Subcutaneous abdominal adipose tissue (tissue), 5 donors: ENCODE results near the gene ST8SIA6.
"Not testable (repeated sequence)": the region's sequence is repeated elsewhere in the genome, so short reads cannot be mapped to it uniquely, and the experiment has no call there.

Source experiments
- H3K27ac ChIP-seq: one replicate; pipeline ENCODE4 v1.7.0; 2013; ENCODE audit warnings: low read depth, mild to moderate bottlenecking, inconsistent platforms, low read length, moderate library complexity
- H3K27me3 ChIP-seq, 5 donors: one replicate each; pipeline ENCODE4 v1.7.0; 2013; ENCODE audit warnings: low read length in 5 of 5, inconsistent platforms in 1 of 5; ENCODE audit not compliant: control insufficient read depth in 5 of 5, insufficient read depth in 4 of 5
- H3K36me3 ChIP-seq, 5 donors: one replicate each; pipeline ENCODE4 v1.7.0; 2013; ENCODE audit warnings: low read length in 5 of 5; ENCODE audit not compliant: control insufficient read depth in 5 of 5, insufficient read depth in 5 of 5
- H3K4me1 ChIP-seq, 5 donors: one replicate each; pipeline ENCODE4 v1.7.0; 2013; ENCODE audit warnings: low read length in 5 of 5, mild to moderate bottlenecking in 3 of 5, moderate library complexity in 1 of 5; ENCODE audit not compliant: control insufficient read depth in 5 of 5, insufficient read depth in 5 of 5
- H3K4me3 ChIP-seq, 5 donors: one replicate each; pipeline ENCODE4 v1.7.0; 2013; ENCODE audit warnings: low read length in 5 of 5, low read depth in 1 of 5
- H3K9ac ChIP-seq, 5 donors: one replicate each; pipeline ENCODE4 v1.7.0; 2013; ENCODE audit warnings: low read length in 5 of 5, mild to moderate bottlenecking in 4 of 5, moderate library complexity in 3 of 5
- H3K9me3 ChIP-seq, 5 donors: one replicate each; pipeline ENCODE4 v1.7.0; 2013; ENCODE audit warnings: low read length in 5 of 5; ENCODE audit not compliant: control insufficient read depth in 5 of 5
- donor health status: healthy.
- donor health status: healthy.
- donor health status: healthy.
- donor health status: healthy.
- donor health status: healthy.

Gene ST8SIA6

DNA sequence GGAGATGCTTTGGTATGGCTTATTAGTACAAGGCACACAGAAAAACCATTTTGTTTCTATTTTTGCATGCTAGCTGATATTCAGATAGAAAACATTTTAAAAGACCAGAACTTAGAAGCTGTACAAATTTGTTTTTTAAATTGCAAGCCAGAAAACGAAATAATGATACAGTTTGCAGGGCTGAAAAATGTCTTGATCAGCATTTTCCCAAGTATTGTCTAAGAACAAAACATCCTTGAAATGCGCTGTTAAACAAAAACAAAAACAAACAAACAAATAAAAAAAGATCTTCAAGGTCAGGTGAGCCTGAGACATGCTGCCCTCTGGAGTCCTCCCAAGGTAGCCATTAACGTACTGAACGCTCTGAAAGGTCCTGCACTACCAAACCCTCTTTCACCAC lies 128.0 kb downstream of the ST8SIA6 start:
- H3K36me3 ChIP-seq = no peaks in the 10 kb centered on the region
- H3K9me3 ChIP-seq = no peaks in the 10 kb centered on the region
- no peak overlapping the region for H3K9ac ChIP-seq
- no peaks in the 10 kb centered on the region for H3K27me3 ChIP-seq
- H3K27ac ChIP-seq = no peak overlapping the region
- H3K4me1 ChIP-seq = no peaks in the 10 kb centered on the region
- H3K4me3 ChIP-seq = no peak overlapping the region

DNA sequence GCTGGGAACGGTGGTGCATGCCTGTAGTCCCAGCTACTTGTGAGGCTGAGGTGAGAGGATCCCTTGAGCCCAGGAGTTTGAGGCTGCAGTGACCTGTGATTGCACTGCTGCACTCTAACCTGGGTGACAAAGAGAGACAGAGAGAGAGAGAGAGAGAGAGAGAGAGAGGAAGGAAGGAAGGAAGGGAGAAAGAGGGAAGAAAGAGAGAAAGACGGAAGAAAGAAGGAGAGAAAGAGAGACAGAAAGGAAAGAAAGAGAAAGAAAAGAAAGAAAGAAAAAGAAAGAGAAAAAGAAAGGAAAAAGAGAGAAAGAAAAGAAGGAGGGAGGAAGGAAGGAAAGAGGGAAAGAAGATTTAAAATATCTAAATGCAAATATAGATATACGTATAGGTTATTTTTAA lies 132.4 kb downstream of the ST8SIA6 start:
- not testable (repeated sequence) for H3K36me3 ChIP-seq, H3K9me3 ChIP-seq, H3K27me3 ChIP-seq, H3K9ac ChIP-seq, H3K4me3 ChIP-seq, H3K4me1 ChIP-seq, H3K27ac ChIP-seq

DNA sequence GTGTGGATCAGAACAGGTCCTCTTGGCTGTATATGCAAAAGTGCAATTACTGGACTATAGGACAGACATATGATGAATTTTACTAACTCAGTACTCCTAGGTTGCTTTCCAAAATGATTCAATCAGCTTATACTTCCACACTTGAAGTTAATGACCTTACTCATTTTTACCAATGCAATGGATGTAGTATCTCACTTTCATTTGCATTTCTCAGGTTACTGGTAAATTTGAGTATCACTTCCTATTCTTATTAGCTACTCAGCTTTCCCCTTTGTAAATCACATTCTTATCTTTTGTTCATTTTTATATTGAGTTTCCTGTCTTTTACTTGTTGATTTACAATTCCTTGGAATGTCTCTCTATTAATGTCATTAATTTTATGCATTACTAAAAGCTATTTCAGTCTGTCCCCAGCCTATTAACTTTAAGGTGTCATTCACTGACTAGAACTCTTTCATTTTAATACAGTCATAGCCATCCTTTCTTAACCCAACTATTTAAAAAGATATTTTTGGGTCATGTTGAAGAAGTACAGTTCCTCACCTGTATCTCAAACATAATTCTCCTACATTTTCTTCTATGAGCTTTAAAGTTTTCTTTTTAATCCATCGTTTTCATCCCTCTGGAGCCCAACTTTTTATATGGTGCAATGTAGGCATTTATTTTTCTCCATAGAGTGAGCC lies 137.8 kb downstream of the ST8SIA6 start:
- no peak overlapping the region for H3K4me3 ChIP-seq
- H3K27me3 ChIP-seq = no peaks in the 10 kb centered on the region
- H3K36me3 ChIP-seq = no peaks in the 10 kb centered on the region

DNA sequence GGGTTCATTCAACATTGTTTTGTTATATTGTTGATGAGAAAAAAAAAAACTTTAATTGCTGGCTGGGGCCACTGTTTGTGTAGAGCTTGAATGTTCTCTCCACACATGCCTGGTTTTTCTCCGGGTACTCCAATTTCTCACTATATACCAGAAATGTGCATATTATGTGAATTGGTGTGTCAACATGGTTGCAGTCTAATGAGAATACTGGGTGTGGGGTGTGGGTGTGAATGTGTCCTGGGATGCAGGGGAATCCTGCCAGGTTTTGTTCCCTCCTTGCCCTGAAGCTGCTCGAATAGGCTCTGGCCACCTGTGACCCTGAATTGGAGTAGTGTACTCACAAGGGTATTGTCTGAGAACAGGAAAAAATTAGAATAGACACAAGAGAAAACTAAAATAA lies 145.0 kb downstream of the ST8SIA6 start:
- no peaks in the 10 kb centered on the region for H3K4me1 ChIP-seq
- no peak overlapping the region for H3K9ac ChIP-seq
- H3K27me3 ChIP-seq = no peaks in the 10 kb centered on the region
- no peak overlapping the region for H3K4me3 ChIP-seq
- no peaks in the 10 kb centered on the region for H3K36me3 ChIP-seq
- H3K27ac ChIP-seq = no peak overlapping the region
- no peaks in the 10 kb centered on the region for H3K9me3 ChIP-seq

More for the DNA sequence above, 137.8 kb downstream of the ST8SIA6 start:
- H3K27ac ChIP-seq = no peak overlapping the region
- no peaks in the 10 kb centered on the region for H3K9me3 ChIP-seq
- no peak overlapping the region for H3K9ac ChIP-seq
- no peaks in the 10 kb centered on the region for H3K4me1 ChIP-seq

DNA sequence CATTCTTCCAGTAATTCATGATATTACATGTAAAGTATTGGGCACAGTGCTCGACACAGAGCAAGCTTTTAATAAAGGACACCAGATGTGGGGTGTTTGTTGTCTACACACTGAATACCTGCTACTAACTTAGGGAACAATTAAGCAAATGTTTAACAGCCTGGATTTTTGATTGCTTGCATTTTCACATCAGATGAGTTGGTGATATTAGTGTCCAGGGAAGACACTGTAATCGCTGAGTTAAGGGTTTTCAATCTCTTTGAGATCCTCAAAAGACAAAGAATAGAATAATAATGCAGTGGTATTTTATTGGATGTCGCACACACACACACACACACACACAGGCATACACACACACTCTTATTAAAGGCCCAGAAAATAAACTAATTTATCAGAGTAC lies 147.3 kb downstream of the ST8SIA6 start:
- Histone ChIP-seq H3K4me1 (no peaks in the 10 kb centered on the region), H3K27me3 (no peaks in the 10 kb centered on the region), H3K36me3 (no peaks in the 10 kb centered on the region), H3K27ac (no peak overlapping the region), H3K4me3 (no peak overlapping the region), H3K9ac (no peak overlapping the region), H3K9me3 (no peaks in the 10 kb centered on the region)

DNA sequence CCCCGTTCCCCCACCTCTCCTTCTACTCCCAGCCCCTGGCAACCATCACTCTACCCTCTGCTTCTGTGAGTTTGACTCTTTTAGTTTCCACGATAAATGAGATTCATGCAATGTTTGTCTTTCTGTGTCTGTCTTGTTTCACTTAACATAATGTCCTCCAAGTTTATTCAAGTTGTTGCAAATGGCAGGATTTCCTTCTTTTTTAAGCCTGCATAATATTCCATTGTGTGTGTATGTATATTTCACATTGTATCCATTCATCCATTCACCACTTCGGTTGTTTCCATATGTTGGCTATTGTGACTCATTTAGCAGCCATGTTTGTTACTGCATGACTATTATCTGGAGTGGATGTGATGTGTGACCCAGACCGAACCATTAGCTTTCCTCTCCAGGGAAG lies 162.0 kb downstream of the ST8SIA6 start:
- Histone ChIP-seq H3K27me3 (peaks cover 3 to 6% (median 4%) of the 10 kb centered on the region in 5 donors), H3K4me1 (no peaks in the 10 kb centered on the region), H3K4me3 (no peak overlapping the region), H3K27ac (no peak overlapping the region), H3K9me3 (no peaks in the 10 kb centered on the region), H3K9ac (no peak overlapping the region), H3K36me3 (no peaks in the 10 kb centered on the region)

DNA sequence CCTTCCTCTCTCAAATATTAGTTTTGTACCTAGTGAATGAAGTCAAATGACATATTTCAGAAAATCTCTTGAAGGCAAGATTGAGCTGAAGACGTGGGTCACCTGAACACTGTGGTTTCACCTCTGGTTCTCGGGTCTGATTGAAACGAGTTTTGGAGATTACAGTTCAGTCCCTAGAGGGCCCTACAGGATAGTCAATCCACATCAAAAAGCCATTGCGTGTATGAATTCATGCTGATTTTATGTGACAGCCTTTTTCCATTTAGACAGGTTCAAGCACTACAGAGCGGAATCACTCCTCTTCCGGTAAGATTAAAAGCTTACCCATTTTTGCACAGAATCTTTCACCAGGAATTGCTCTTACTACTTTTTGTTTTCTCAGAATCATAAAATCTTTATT lies 164.2 kb downstream of the ST8SIA6 start:
- no peaks in the 10 kb centered on the region for H3K36me3 ChIP-seq
- no peaks in the 10 kb centered on the region for H3K9me3 ChIP-seq
- H3K9ac ChIP-seq = no peak overlapping the region
- no peaks in the 10 kb centered on the region for H3K4me1 ChIP-seq
- no peak overlapping the region for H3K27ac ChIP-seq
- no peak overlapping the region for H3K4me3 ChIP-seq
- H3K27me3 ChIP-seq = peaks cover 3 to 14% (median 8%) of the 10 kb centered on the region in 5 donors

DNA sequence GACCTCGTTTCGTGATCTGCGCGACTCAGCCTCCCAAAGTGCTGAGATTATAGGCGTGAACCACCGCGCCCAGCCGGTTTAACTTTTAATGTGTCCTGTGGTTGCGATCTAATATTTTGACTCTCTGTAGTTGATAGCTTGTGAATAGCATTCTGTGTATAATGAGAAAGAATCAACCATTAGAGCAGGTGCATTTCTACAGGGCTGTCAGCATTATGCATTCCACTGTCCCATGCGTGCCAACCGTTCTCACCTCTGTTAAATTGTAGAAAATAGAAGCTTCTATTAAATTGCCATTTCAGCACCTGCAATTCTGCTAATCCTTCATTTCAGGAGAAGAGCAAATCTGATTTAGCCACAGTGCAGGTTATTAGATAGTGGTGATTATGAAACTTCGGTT lies 164.6 kb downstream of the ST8SIA6 start:
- H3K4me3 ChIP-seq = no peak overlapping the region
- H3K9me3 ChIP-seq = no peaks in the 10 kb centered on the region
- H3K27ac ChIP-seq = no peak overlapping the region
- H3K27me3 ChIP-seq = peaks cover 3 to 14% (median 8%) of the 10 kb centered on the region in 5 donors
- H3K9ac ChIP-seq = no peak overlapping the region
- H3K36me3 ChIP-seq = no peaks in the 10 kb centered on the region
- H3K4me1 ChIP-seq = no peaks in the 10 kb centered on the region

DNA sequence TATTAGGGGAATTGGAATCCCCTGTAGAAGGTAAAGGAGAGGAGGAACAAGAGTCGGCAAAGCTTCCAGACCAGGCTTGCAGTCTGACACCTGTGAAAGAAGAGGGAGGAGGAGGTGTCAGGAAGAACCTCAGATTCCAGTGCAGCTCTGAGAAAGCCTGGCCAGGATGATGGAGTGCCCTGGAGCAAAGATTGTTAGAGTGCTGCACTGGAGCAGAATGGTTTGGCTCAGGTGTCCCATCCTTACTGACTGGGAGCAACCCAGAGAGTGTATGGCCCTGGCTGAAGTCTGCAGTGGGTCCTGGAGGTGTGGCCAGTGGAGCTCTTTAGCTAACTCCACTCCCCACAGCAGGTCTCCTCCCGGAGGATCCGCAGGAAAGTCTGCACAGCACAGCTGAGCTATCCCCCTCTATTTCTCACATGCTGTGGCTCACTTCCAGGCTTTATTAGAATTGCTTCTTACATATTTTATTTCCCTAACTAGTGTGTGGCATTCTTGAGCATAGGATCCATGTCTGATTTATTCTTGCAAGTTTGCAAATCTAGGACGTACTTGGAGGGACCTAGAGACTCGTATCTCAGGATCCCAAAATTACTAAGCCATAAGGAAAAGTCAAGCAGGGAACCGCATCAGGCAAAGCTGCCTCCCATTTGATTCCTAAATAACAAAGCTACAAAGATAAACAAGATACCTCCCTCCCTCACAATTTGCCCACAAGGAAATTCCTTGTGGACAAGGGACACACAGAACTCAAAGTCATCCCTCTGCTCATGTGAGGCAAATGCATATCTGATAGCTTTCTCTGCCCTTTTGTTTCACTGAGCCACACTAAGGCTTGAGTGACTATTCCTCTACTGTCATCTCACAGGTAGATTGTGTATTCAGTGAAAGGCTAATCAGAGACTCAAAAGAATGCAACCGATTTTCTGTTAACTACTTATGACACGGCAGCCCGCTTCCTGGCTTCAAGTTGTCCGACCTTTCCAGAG lies 167.5 kb downstream of the ST8SIA6 start:
- Histone ChIP-seq H3K36me3 (no peaks in the 10 kb centered on the region), H3K27ac (no peak overlapping the region), H3K4me1 (no peaks in the 10 kb centered on the region), H3K27me3 (peaks cover 0 to 14% (median 8%) of the 10 kb centered on the region in 5 donors), H3K9ac (no peak overlapping the region), H3K9me3 (peaks cover 0 to 8% (median 5%) of the 10 kb centered on the region in 5 donors), H3K4me3 (no peak overlapping the region)

DNA sequence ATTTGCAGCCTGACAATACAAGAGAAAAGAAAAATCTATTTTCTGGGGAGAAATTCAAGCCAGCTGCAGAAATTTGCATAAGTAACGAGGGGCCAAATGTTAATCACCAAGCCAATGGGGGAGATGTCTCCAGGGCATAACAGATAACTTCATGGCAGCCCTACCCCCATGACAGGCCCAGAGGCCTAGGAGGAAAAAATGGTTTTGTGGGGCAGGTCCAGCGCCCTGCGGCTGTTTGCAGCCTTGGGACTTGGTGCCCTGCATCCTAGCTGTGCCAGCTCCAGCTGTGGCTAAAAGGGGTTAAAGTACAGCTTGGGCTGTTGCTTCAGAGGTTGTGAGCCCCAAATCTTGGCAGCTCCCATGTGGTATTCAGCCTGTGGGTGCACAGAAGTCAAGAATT lies 172.1 kb downstream of the ST8SIA6 start:
- Histone ChIP-seq H3K9ac (no peak overlapping the region), H3K9me3 (peaks cover 0 to 8% (median 5%) of the 10 kb centered on the region in 5 donors), H3K36me3 (no peaks in the 10 kb centered on the region), H3K4me3 (no peak overlapping the region), H3K27me3 (peaks cover 0 to 7% (median 2%) of the 10 kb centered on the region in 5 donors), H3K27ac (no peak overlapping the region), H3K4me1 (no peaks in the 10 kb centered on the region)
